ENCODE measurements around the gene GEMIN2. TPM values are rescaled to one million over a fixed set of nuclear protein-coding genes. Genes with fewer than 3 reads are reported as not detected.

GEMIN2 gene
- total RNA-seq, 1 experiment from 2014 or later: 15.1 TPM

GRCh38 chr14:39069923-39070322, 44.2 kb upstream of the GEMIN2 start:
- H3K4me1 ChIP-seq (ENCODE audit: control insufficient read depth, insufficient read depth, low read length): no peaks in the 10 kb centered on the region
- ChIA-PET CTCF (no interaction called here), POLR2A (no interaction called here)
- TF ChIP-seq, protein P1, sequence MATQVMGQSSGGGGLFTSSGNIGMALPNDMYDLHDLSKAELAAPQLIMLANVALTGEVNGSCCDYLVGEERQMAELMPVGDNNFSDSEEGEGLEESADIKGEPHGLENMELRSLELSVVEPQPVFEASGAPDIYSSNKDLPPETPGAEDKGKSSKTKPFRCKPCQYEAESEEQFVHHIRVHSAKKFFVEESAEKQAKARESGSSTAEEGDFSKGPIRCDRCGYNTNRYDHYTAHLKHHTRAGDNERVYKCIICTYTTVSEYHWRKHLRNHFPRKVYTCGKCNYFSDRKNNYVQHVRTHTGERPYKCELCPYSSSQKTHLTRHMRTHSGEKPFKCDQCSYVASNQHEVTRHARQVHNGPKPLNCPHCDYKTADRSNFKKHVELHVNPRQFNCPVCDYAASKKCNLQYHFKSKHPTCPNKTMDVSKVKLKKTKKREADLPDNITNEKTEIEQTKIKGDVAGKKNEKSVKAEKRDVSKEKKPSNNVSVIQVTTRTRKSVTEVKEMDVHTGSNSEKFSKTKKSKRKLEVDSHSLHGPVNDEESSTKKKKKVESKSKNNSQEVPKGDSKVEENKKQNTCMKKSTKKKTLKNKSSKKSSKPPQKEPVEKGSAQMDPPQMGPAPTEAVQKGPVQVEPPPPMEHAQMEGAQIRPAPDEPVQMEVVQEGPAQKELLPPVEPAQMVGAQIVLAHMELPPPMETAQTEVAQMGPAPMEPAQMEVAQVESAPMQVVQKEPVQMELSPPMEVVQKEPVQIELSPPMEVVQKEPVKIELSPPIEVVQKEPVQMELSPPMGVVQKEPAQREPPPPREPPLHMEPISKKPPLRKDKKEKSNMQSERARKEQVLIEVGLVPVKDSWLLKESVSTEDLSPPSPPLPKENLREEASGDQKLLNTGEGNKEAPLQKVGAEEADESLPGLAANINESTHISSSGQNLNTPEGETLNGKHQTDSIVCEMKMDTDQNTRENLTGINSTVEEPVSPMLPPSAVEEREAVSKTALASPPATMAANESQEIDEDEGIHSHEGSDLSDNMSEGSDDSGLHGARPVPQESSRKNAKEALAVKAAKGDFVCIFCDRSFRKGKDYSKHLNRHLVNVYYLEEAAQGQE (IDR thresholded peaks at IDR 0.05; ENCODE audit: insufficient read depth in 1 of 2, low read depth in 2 of 2, low read length in 1 of 2): no peak
- no peak for TF ChIP-seq POLR2AphosphoS5 (IDR thresholded peaks at IDR 0.05; ENCODE audit: low read depth, low read length)
- no peak for TF ChIP-seq TCF7L2 (IDR thresholded peaks at IDR 0.05; ENCODE audit: low read depth, low read length)
- TF ChIP-seq SIN3A (IDR thresholded peaks at IDR 0.05; ENCODE audit: borderline replicate concordance, insufficient read depth, low read depth, low read length): no peak
- TF ChIP-seq, protein P2, sequence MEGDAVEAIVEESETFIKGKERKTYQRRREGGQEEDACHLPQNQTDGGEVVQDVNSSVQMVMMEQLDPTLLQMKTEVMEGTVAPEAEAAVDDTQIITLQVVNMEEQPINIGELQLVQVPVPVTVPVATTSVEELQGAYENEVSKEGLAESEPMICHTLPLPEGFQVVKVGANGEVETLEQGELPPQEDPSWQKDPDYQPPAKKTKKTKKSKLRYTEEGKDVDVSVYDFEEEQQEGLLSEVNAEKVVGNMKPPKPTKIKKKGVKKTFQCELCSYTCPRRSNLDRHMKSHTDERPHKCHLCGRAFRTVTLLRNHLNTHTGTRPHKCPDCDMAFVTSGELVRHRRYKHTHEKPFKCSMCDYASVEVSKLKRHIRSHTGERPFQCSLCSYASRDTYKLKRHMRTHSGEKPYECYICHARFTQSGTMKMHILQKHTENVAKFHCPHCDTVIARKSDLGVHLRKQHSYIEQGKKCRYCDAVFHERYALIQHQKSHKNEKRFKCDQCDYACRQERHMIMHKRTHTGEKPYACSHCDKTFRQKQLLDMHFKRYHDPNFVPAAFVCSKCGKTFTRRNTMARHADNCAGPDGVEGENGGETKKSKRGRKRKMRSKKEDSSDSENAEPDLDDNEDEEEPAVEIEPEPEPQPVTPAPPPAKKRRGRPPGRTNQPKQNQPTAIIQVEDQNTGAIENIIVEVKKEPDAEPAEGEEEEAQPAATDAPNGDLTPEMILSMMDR (IDR thresholded peaks at IDR 0.05): no peak
- DNase-seq (ENCODE audit: low read depth, low spot score) (no peak), ATAC-seq (no peak)
- no peaks in the 10 kb centered on the region for H3K27me3 ChIP-seq (ENCODE audit: control insufficient read depth, insufficient read depth, low read length)
- intact Hi-C loops (cut with micrococcal nuclease; ENCODE audit: unreplicated experiment) (no loop called here), in situ Hi-C loops (cut with HindIII; ENCODE audit: low pct_unique_long_range_greater_than_20kb, low sequenced_read_pairs) (no loop called here)
- no peaks in the 10 kb centered on the region for H3K9me3 ChIP-seq (ENCODE audit: control insufficient read depth, insufficient read depth, low read depth, low read length)
- no TSS peak for BruUV-seq (replicated peaks)
- no peak overlapping the region for H3K27ac ChIP-seq (ENCODE audit: low read length)
- H3K4me3 ChIP-seq (ENCODE audit: low read depth in 2 of 2, low read length in 2 of 2): no peak overlapping the region
- H3K36me3 ChIP-seq (ENCODE audit: control insufficient read depth, insufficient read depth, low read length): no peaks in the 10 kb centered on the region; the same call in 1 of the 2 replicates

DNA sequence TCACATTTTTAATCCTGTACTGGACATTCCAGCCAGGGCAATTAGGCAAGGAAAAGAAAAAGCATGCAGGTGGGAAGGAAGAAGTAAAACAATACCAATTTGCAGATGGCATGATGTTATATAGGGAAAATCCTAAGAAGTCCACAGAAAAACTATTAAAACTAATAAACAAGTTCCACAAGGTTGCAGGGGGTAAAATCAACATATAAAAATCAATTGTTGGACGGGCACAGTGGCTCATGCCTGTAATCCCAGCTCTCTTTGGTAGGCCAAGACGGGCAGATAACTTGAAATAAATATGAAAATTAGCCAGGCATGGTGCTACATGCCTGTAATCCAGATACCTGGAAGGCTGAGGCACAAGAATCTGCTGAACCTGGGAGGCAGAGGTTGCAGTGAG, 43.0 kb upstream of the GEMIN2 start:
- DNase-seq (ENCODE audit: low read depth, low spot score) (no peak), ATAC-seq (no peak)
- intact Hi-C loops (cut with micrococcal nuclease; ENCODE audit: unreplicated experiment) (no loop called here), in situ Hi-C loops (cut with HindIII; ENCODE audit: low pct_unique_long_range_greater_than_20kb, low sequenced_read_pairs) (no loop called here)
- Histone ChIP-seq H3K36me3 (ENCODE audit: control insufficient read depth, insufficient read depth, low read length) (peaks cover 5% of the 10 kb centered on the region; the same call in 1 of the 2 replicates), H3K27ac (ENCODE audit: low read length) (no peak overlapping the region), H3K4me1 (ENCODE audit: control insufficient read depth, insufficient read depth, low read length) (no peaks in the 10 kb centered on the region), H3K4me3 (ENCODE audit: low read depth in 2 of 2, low read length in 2 of 2) (no peak overlapping the region), H3K27me3 (ENCODE audit: control insufficient read depth, insufficient read depth, low read length) (no peaks in the 10 kb centered on the region), H3K9me3 (ENCODE audit: control insufficient read depth, insufficient read depth, low read depth, low read length) (no peaks in the 10 kb centered on the region)
- TF ChIP-seq SIN3A (IDR thresholded peaks at IDR 0.05; ENCODE audit: borderline replicate concordance, insufficient read depth, low read depth, low read length): no peak
- TF ChIP-seq TCF7L2 (IDR thresholded peaks at IDR 0.05; ENCODE audit: low read depth, low read length): no peak
- TF ChIP-seq, protein P2 (IDR thresholded peaks at IDR 0.05): no peak
- TF ChIP-seq, protein P1 (IDR thresholded peaks at IDR 0.05; ENCODE audit: insufficient read depth in 1 of 2, low read depth in 2 of 2, low read length in 1 of 2): no peak
- TF ChIP-seq POLR2AphosphoS5 (IDR thresholded peaks at IDR 0.05; ENCODE audit: low read depth, low read length): no peak
- ChIA-PET POLR2A (no interaction called here), CTCF (no interaction called here)
- BruUV-seq (replicated peaks): no TSS peak
